HG03175 (cell line): Measurements from ENCODE around the gene APELA.
"Not testable (repeated sequence)": the region's sequence is repeated elsewhere in the genome, so short reads cannot be mapped to it uniquely, and the experiment has no call there.

Experiments
- ATAC-seq: cut with Tn5 transposase; IDR thresholded peaks from one replicate; pipeline ENCODE4 v1.9.1; 2021; ENCODE audit warnings: mild to moderate bottlenecking, moderate library complexity; ENCODE audit not compliant: unreplicated experiment

APELA gene, protein sequence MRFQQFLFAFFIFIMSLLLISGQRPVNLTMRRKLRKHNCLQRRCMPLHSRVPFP

DNA sequence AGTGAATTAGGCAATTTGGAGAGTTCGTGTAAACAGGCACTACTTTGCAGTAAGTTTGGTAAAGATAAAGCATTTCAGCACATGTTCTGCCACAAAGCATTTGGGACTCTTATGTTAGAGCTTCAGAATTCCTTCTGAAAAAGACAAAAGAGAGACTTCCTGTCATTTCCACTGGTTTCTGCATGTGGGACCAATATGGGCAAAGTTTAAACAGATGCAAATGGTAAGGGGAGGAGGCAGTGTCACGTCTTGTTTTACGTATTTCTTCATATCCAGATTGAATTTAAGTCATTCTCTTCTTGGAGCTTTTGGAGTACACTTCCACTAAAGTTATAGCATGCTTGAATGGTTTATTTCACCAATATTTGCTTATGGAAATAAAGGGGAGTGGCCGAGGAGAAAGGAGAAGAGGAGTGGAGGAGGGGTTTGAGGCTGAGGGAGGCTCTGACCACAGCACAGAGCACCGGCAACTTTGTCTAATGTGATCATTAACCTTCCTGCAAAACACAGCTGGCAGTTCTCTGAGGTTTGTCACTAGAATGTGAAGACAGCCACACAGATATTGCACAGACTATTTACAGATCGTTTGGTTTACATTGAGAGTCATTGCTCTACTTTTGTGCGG lies at the start of gene APELA:
Gene APELA (plus strand): TSS at position 479 of the 625 bp plus-strand sequence. CDS start 154 bp downstream, outside the sequence.
- ATAC-seq, result peak; percentile 100

DNA sequence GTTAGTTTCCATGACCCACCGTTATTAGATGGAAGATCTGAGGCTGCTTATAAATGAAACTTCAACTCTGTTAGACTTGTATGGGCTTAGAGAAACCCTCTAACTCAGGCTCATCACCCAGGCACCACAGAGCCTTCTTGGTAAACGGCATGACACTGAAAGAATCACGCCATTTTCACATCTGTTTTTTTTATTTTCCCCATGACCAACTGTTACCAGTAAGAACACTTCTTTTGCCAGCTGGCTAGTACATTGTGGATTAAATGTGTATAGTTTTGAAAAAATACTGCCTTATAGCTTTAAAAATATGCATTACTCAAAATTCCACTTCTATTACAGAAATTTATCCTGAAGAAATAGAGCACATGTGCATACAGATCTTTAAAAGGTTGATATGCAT lies 48.0 kb upstream of the APELA start:
- no peak for ATAC-seq

DNA sequence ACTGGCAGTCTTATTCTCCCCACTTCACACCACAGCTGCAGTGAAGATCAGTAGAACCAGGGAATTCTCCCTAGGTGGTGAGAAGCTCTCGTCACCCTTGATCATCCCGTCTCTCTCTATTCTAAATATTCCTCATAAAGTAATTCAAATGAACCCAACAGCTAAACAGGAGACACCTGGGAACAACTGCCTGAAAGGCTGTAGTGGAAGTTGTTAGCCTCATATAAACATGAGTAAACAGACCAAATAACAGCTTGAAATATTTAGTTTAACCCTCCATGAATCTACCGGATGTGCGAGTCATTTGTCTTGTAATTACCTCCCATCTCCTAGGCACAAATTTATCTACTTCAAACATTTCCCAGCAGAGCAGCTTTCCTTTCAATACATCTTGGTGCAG lies 30.4 kb upstream of the APELA start:
- ATAC-seq, result no peak

DNA sequence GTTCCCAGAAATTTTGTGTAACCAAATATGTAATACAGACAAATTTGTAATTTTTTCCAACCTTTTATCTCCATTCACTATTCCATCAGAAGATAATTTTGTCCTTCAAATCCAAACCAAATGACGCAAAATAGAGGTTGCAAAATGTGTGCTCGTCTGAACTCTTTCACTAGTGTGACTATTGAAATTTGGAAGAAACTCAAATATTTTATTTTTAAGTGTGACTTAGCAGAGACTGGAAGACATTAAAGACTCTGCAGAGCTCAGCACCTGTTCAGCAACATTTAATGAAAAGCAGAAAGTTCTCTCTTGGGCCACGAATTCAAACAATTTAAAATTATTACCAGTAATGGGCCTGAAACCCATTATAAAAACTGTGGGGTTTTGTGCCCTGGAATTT lies 30.0 kb upstream of the APELA start:
- no peak for ATAC-seq

DNA sequence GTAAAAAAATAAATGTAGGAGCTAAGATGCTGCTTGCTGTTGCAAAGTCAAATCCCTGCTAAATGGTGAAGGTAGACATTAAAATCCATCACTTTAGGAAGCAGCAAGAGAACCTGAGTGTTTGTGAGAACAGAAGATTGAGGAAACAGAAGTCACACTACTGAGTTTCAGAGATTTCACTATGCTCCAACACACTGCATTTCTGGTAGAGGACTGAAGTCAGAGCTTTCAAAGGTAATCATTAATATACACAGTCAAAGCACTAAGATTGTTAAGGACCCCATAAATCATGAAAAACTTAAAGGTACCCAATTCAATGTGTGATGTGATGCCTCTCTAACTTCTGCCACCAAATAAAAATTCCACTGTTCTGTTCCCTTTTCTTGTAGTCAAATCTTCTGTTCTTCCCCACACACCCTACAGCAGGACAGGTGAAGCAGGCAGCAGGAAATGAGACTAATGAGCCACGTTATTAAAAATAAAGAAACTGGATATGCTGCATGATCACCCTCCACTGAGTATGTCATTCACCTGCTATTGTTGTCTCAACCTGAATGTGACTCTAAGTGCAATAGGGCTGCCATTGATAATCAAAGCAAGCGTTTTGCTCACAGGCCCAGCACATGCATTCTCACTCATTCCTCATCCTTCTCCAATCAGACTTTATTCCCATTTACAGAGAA lies 28.9 kb upstream of the APELA start:
- peak; percentile 96 for ATAC-seq

DNA sequence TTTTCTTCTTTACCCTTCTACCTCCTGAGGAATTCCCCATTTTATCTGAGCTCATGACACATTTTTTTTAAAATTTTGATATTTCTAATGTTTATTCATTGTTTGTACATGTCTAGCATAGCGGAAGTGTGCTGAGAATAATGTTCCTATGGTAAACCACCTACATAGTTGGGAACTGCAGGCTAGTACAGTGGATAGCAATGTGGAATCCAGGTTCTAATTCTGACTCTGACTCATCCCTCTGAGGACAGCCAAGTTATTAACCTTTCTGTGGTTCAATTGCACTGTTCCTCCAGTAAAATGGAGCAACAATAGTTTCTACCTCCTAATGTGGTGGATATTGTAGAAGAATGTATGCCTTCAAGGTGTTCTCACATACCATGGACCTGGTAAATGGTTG lies 20.6 kb upstream of the APELA start:
- ATAC-seq, result no peak

DNA sequence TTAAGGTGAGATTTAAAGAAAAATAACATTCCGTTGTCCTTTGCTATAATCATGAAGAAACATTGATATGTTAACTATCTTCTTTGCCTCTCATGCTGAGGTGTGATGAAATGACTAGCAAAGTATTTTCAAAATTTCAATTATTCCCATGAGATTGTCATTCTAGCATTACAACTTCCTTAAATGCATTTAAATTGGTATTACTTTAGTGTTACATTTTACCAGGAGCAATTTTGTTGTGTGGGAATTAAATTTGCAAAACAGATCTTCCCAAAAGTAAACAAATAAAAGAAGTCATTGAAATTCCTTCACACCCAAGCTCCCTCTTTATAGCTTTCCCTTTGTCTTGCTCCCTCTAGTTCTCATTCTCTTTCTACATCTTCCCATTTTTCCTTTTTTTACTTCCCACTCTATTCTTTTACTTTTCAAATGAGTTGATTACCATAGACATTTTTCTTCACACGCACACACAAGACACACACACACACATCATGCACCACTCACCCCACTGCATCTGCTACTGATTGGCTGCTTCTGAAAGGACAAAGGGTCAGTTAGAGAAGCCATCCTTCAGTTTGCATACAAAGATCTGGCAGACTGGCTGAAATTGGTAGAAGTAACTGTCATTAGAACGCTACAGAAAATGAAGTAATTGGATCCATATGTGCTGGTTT lies 10.0 kb upstream of the APELA start:
- peak; percentile 50 for ATAC-seq

DNA sequence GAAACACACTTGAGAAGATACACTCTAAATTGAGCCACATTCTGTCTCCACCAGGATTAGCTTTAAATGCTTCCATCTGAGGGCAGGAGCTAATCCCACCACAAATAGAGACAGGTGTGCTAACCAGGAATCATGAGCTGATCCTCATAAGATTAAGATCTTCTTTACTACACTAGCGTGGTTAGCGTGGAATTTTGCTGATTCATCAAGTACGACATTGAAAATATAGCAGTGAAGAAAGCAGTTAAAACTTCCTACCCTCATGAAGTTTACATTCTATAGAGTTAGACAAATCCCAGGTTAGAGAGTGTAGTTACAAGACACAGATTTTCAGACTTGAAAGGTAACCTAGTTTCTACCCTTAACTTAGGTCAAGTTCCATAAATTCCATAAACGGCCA lies 5.3 kb upstream of the APELA start:
- ATAC-seq, result no peak

DNA sequence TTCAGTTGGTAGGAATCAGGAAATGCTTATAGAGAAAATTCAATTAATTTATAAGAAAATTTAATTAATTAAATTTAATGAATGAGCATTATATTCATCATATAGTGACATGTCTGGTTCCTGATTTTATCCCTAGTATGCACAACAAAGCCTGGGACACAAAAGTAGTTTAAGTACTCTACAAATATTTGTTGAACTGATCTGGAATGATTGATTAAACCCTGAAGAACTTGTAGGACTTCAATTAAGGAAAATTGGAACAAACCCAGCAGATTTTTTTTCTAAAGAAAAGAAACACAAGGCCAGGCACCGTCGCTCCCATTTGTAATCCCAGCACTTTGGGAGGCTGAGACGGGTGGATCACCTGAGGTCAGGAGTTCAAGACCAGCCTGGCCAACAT lies 4.5 kb upstream of the APELA start:
- no peak for ATAC-seq

DNA sequence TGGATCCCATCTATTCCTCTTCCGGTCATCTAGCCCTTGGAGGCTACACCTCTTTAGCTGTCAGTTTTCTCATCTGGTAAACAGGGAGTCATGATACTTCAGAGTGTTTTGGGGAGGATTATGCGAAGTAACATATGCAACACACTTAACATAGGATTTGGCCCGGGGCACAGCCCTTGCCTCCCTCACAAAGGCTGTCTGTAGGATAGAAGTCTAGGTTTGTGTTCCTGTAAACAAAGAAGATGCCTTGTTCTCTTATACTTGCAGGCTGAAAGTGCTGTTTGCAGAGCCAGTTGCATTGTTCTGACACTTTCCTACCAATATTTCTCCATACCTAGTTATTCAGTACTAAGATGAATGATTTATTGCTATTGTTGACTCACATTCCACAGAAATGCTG lies 2.2 kb upstream of the APELA start:
- no peak for ATAC-seq

DNA sequence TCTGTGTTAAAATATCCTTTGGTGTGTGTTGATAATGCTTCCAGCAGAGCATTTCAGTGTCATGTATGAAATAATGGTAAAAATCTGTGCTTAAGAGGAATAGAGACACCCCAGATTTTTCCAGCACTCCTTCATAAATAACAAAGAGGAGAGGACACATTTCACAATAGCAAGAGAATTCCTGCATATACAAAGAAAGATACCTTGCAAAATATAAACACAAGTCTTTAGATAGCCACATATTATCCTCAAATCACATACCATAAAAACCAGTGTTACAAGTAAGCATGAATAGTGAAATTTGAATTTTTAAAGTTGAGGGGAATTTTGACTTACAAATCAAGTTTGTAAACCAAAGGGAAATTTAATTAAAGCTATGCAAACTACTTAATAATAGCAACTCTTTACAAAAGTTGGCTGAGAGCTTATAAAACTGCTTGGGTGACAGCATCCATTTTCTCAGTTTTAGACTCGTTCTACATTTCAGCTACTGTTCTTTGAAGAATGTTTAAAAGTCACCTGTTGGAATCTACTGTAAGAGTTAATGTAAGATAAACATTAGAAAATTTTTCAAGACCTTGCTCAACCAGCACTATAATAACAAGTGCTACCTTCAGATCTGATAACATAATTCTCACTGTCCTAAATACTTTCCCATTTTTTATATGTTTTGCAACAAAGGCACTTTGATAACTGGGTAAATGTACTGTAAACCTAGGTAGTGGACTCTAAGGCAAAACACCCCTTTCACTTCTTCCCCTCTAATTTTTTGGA lies 3.7 kb downstream of the APELA start:
- ATAC-seq, result no peak

DNA sequence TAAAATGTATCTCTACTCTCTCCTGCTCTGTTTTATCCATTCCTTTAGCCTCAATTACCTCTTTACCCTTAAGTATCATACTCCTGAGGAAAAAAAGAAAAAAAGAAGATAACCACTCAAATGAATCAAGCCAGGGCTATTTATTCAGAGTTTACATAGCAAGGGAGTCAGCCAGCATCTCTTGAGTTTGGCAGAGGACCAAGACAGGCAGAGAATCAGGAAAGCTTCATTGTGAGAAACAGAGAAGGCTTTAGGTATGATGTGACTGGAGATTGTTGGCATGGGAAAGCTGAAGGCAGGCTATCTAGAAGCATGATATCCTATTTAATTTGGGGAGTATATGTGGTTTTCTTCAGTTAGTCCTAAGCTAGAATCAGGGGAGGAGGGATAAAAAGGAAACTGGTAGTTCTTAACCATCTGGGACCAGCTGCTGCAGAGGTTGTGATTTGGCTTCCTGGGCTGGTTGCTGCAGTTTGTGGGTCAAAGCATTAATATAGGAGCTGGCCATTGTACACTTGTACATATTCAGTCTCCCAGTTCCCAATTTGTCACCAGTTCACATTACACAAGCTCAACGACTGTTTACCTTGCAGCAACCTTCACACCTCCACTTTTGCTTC lies 11.2 kb downstream of the APELA start:
- no peak for ATAC-seq

DNA sequence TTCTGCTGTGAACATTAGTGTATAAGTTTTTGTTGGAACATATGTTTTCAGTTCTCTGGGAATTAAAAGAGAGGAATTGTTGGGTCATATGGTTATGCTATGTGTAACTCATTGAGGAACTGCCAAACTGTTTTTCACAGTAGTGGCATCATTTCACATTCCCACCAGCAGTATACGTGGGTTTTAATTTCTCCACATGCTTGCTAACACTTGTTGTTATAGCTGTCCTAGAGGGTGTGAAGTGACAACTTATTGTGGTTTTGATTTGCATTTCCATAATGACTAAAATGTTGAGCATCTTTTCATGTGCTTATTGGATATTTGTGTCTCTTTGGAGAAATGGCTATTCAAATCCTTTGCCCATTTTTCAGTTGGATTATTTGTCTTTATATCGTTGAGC lies 13.7 kb downstream of the APELA start:
- ATAC-seq, result peak; percentile 34

DNA sequence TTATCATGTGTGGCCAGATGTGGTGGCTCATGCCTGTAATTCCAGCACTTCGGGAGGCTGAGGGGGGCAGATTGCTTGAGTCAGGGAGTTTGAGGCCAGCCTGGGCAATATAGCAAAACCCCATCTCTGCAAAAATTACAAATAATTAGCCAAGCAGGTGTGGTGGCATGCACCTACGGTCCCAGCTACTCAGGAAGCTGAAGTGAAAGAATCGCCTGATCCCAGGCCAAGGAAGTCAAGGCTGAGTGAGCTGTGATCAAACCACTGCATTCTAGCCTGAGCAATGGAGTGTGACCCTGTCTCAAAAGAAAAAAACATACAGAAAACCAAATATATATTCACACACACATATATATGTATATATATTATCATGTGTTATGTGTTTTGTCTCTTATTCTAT lies 15.0 kb downstream of the APELA start:
- ATAC-seq, result peak; percentile 71

DNA sequence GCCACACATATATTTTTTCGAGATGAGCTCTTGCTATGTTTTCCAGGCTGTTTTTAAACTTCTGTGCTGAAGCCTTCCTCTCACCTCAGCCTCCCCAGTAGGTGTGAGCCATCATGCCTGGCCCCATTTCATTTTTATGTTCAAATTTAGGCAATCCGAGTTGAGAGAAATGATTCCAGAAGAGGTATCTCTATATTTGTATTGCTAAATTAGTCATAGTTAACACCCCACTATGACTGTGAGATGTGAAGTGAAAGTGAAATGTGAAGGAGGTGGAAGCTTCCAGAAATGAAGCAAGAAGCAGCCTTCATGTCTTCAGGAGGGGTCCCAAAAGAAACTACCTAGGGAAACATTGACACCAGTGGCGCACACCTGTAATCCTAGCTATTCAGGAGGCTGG lies 17.7 kb downstream of the APELA start:
- peak; percentile 75 for ATAC-seq

DNA sequence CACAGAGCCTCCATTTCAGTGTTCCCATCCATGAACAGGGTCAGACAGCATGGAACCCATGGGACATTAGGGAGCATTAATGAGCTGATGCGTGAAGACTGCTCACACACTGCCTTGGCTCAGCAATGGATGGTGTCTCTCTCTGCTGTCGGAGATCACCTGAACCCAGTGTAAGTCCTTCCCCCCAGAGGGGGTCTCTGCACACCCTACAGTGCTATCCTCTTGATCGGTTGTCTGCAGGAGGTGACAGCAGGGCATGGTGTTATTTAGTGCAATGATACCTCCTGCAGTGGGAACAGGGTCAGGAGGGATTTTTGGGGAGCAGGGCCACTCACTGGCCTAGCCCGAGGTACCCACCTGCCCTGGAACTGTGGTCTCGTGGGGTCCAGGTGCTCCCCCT lies 25.6 kb downstream of the APELA start:
- ATAC-seq, result no peak

DNA sequence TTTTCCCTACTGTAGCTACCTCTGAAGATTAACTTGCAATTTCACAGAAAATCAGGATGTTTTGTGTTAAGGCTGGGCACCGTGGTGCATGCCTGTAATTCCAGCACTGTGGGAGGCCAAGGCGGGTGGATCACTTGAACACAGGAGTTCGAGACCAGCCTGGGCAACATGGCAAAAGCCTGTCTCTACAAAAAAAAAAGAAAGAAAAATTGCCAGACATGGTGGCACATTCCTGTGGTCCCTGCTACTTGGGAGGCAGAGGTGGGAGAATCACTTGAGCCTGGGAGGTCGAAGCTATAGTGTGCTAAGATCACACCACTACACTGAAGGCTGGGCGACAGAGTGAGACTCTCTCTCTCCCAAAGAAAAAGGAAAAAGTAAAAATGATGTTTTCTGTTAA lies 27.4 kb downstream of the APELA start:
- no peak for ATAC-seq

DNA sequence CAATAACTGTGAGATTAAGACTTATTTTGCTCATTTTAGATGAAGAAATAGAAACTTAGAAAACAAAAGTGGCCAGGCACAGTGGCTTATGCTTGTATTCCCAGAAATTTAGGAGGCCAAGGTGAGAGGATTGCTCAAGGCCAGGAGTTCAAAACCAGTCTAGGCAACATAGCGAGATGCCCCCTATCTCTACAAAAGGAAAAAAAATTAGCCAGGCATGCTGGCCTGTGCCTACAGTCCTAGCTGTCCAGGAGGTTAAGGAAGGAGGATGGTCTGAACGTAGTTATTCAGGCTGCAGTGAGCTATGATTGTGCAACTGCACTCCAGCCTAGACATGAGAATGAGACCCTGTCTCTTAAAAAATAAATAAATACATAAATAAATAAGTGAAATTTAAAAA lies 28.0 kb downstream of the APELA start:
- no peak for ATAC-seq

DNA sequence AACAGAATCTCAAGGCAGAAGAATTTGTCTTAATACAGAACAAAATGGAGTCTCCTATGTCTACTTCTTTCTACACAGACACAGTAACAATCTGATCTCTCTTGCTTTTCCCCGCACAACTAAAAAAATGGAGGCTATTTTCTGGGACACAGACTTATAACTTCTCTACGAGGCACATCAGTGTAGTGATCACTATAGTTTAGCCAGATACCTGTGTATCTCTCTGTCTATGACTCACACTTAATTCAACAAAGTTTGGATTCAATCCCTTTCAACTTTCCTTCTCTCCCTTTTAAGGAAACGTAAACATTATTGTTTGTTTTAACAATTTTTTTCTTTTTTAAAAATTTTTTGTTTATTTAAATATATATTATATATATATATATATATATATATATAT lies 29.4 kb downstream of the APELA start:
- no peak for ATAC-seq

DNA sequence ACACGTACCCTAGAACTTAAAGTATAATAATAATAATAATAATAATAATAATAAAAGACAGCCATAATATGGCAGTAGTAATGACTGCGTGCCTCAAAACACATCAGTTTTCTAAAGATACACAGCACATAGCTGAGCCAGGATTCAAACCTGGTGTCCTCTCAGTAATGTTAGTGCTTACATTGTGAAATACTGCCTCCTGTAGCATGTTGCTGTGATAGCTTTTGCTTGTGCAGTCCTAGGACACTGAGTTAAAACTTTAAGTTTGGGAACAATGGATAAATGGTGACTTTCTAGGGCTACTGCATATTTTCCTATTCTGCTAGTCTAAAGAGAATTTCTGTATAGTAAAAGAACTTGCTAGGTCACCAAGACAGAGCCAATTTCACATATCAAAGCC lies 36.5 kb downstream of the APELA start:
- not testable (repeated sequence) for ATAC-seq

DNA sequence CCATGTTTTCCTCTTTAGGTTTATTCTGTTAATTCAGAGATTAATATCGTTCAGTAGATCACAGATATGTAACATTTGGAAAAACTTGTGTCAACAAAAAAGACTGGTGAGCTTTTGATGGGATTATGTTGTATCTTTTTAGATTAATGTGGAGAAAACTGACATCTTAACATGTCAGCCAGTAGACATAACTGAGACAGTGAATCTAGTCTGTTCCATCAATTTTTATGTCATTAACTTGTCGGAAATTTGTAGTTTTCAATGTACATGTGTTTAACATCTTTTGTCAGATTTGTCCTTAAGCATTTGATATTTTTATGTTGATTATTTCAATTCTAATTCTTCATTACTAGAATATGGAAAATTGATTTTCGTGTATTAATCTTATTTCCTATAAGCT lies 42.0 kb downstream of the APELA start:
- ATAC-seq, result no peak
